ENCODE measurements around the gene MTCL1. TPM values are rescaled to one million over a fixed set of nuclear protein-coding genes. Genes with fewer than 3 reads are reported as not detected.

The MTCL1 gene
- total and polyA plus RNA-seq, 11 donors: 4.7 to 17.7 (median 9.5) TPM

DNA sequence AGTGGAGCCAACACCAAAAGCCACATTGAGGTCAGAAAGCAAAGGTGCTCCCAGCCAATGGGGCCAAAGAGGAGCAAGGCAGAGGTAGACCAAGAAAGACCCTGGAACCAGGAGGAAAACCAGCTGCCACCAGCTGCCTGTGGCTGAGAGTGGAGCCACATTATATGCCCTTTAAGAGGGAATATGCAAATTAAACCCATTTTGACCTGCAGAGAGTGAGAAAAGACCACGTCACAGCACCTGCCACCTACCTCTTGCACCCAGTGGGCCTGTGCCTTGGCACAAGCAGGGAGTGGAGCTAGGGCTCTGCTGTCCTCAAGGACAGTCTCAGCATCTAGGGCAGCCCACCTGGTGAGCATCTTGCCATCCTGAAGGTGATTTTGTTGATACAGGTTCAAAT, 161.3 kb downstream of the MTCL1 start:
- 79 to 100% (median 85%) methylated on average over 1 of the region's 1 CpG for WGBS, 4 donors
- H3K36me3 ChIP-seq: no peaks in the 10 kb centered on the region

DNA sequence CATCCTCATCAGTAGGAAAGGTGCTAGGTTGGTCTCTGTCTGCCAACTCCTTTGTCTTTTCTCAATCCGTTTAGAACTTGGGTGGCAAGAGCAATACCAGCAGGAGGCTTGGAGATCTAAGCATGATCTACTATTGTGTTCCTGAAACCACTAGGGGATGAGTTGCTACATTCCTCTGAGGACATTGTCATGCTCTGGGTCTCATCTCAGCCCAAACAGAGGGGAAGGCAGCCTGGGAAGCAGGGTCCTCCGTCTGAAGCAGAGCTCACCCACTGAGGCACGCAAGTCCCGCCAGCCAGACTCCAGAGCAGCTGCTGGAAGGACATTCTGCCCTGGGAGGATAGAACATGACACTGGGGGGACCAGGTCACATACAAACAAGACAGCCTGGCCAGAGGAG, 162.9 kb downstream of the MTCL1 start:
- 68 to 84% (median 76%) methylated on average over 4 of the region's 4 CpGs for WGBS, 4 donors
- Histone ChIP-seq H3K36me3 (no peaks in the 10 kb centered on the region), H3K27ac (no peak overlapping the region), H3K27me3 (peaks cover 0 to 5% (median 0%) of the 10 kb centered on the region in 9 donors), H3K4me3 (no peak overlapping the region), H3K9me3 (no peaks in the 10 kb centered on the region), H3K4me1 (no peaks in the 10 kb centered on the region)
- TF ChIP-seq, protein P1, sequence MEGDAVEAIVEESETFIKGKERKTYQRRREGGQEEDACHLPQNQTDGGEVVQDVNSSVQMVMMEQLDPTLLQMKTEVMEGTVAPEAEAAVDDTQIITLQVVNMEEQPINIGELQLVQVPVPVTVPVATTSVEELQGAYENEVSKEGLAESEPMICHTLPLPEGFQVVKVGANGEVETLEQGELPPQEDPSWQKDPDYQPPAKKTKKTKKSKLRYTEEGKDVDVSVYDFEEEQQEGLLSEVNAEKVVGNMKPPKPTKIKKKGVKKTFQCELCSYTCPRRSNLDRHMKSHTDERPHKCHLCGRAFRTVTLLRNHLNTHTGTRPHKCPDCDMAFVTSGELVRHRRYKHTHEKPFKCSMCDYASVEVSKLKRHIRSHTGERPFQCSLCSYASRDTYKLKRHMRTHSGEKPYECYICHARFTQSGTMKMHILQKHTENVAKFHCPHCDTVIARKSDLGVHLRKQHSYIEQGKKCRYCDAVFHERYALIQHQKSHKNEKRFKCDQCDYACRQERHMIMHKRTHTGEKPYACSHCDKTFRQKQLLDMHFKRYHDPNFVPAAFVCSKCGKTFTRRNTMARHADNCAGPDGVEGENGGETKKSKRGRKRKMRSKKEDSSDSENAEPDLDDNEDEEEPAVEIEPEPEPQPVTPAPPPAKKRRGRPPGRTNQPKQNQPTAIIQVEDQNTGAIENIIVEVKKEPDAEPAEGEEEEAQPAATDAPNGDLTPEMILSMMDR (IDR thresholded peaks at IDR 0.05): no peak
- no peak for TF ChIP-seq POLR2A (IDR thresholded peaks at IDR 0.05)
- no peak for ATAC-seq
- DNase-seq: no peak
- intact Hi-C loops (cut with DNase I): no loop called here

More for the DNA sequence above, 161.3 kb downstream of the MTCL1 start:
- intact Hi-C loops (cut with DNase I): no loop called here
- Histone ChIP-seq H3K9me3 (no peaks in the 10 kb centered on the region), H3K4me3 (no peak overlapping the region), H3K27me3 (peaks cover 0 to 5% (median 0%) of the 10 kb centered on the region in 9 donors), H3K4me1 (no peaks in the 10 kb centered on the region), H3K27ac (no peak overlapping the region)
- DNase-seq (no peak), ATAC-seq (no peak)
- no peak for TF ChIP-seq POLR2A (IDR thresholded peaks at IDR 0.05)
- TF ChIP-seq, protein P1 (IDR thresholded peaks at IDR 0.05): no peak

DNA sequence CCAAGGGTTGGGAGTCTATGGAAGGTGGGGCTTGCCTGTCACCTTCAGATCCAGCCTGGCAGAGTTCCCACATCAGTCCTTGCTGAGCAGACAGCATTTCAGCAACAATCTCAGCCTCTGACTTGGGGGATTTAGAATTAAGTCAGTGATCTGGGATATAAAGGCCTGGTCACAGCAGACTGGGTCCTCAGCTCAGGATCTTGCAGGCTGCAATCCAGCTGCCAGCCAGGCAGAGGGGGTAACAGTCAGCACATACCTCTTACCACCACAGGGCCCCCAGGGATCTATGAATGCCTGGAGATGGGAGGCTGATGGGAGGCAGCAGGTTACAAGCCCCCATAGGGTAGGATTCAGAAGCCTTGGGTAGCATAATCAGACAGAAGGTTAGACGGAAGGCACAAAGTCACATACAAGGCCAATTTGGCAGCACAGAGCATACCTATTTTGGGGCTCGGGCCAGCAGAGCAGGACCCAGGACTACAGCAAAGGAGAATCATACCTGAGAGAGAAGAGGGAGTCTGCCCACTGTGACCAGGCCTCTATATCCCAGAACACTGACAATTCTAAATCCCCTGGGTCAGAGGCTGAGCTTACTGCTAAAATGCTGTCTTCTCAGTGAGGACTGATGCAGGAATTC, 163.5 kb downstream of the MTCL1 start:
- no peak for TF ChIP-seq POLR2A (IDR thresholded peaks at IDR 0.05)
- TF ChIP-seq, protein P1 (IDR thresholded peaks at IDR 0.05): no peak
- WGBS, 4 donors: 53 to 69% (median 66%) methylated on average over 1 to 2 of the region's 2 CpGs
- intact Hi-C loops (cut with DNase I): no loop called here
- no peak for DNase-seq
- no peak overlapping the region for H3K4me3 ChIP-seq
- ATAC-seq: no peak
- peaks cover 0 to 8% (median 0%) of the 10 kb centered on the region in 9 donors for H3K27me3 ChIP-seq
- no peaks in the 10 kb centered on the region for H3K4me1 ChIP-seq
- no peaks in the 10 kb centered on the region for H3K9me3 ChIP-seq
- no peak overlapping the region for H3K27ac ChIP-seq
- no peaks in the 10 kb centered on the region for H3K36me3 ChIP-seq

DNA sequence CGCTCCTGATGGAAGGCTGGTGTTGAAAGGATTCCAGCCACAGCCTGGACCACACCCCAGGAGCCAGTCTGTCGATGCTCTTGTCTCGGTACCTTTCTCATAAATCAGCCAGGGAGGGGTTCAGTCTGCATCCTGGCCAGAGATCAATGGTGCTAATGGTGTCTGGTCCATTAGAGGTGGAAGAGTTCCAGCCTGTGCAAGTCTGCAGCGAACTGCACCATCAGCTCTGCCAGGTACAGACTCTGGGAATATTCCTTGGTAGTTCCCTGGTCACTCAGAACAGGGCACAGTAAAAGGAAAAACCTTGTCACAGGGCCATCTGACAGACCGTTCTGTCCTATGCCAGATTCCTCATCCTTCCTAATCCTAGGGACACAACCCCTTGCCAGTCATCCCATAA, 164.3 kb downstream of the MTCL1 start:
- TF ChIP-seq POLR2A (IDR thresholded peaks at IDR 0.05): no peak
- TF ChIP-seq, protein P1 (IDR thresholded peaks at IDR 0.05): no peak
- ATAC-seq (no peak), DNase-seq (no peak)
- H3K9me3 ChIP-seq: no peaks in the 10 kb centered on the region
- intact Hi-C loops (cut with DNase I): loop anchor here in 1 of 10 donors (10.0 kb wide), 1 partner anchor 85 kb away; no protein-coding TSS in a partner anchor
- no peak overlapping the region for H3K4me3 ChIP-seq
- peaks cover 0 to 12% (median 0%) of the 10 kb centered on the region in 9 donors for H3K27me3 ChIP-seq
- WGBS, 4 donors: 75 to 87% (median 84%) methylated on average over 4 to 5 of the region's 5 CpGs
- no peaks in the 10 kb centered on the region for H3K4me1 ChIP-seq
- H3K36me3 ChIP-seq: no peaks in the 10 kb centered on the region
- no peak overlapping the region for H3K27ac ChIP-seq

All from heart left ventricle (tissue), 16 donors.